Muscle layer of duodenum (tissue), 2 donors: ENCODE results near the gene ZNF284.

Experiments
- H3K27ac ChIP-seq: one replicate; pipeline ENCODE4 v1.7.0; 2013; ENCODE audit warnings: mild to moderate bottlenecking, low read length
- H3K27me3 ChIP-seq: one replicate; pipeline ENCODE4 v1.7.0; 2013; ENCODE audit warnings: low read depth, mild to moderate bottlenecking, control low read depth, low read length
- H3K36me3 ChIP-seq, 2 donors: one replicate each; pipeline ENCODE4 v1.7.0; 2013; ENCODE audit warnings: low read length in 2 of 2, control low read depth in 1 of 2, mild to moderate bottlenecking in 1 of 2; ENCODE audit not compliant: insufficient read depth in 2 of 2, control insufficient read depth in 1 of 2
- H3K4me1 ChIP-seq, 2 donors: one replicate each; pipeline ENCODE4 v1.7.0; 2013; ENCODE audit warnings: low read length in 2 of 2, mild to moderate bottlenecking in 2 of 2, control low read depth in 1 of 2, moderate library complexity in 1 of 2; ENCODE audit not compliant: insufficient read depth in 2 of 2, control insufficient read depth in 1 of 2
- H3K4me3 ChIP-seq, 2 donors: one replicate each; pipeline ENCODE4 v1.7.0; 2013; ENCODE audit warnings: low read length in 2 of 2, low read depth in 1 of 2, mild to moderate bottlenecking in 1 of 2
- H3K9me3 ChIP-seq, 2 donors: one replicate each; pipeline ENCODE4 v1.7.0; 2013; ENCODE audit warnings: low read length in 2 of 2, control low read depth in 1 of 2, mild to moderate bottlenecking in 1 of 2; ENCODE audit not compliant: control insufficient read depth in 1 of 2
- donor health status: healthy.

ZNF284 gene

GRCh38 chr19:44071824-44072542, at the start of gene ZNF284:
Gene ZNF284 (plus strand): TSS chr19:44072159. CDS start chr19:44076390, 4,231 bp downstream.
- Histone ChIP-seq H3K4me1 (peaks cover 5 to 12% of the 10 kb centered on the region in 2 donors), H3K27ac (peak within 1 kb of the TSS; percentile 28), H3K27me3 (no peaks in the 10 kb centered on the region), H3K4me3 (peak within 1 kb of the TSS; percentile 79 to 97), H3K36me3 (peaks cover 4 to 24% of the 10 kb centered on the region in 2 donors), H3K9me3 (peaks cover 6 to 12% of the 10 kb centered on the region in 2 donors)

DNA sequence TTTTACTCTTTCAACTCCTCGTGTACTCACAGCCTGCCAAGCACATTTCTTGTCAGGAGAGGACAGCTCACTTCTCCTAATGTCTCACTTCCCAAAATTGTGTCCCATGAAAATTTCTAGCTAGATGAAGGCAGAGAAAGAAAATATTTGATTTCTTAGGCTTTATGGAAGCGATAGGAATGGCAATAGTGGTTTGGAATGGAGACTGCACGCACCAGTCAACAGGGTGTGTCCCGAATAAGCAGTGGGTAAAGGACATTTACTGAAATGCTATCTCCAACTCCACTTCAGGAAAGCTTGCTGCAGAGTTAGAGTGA, 47.1 kb upstream of the ZNF284 start:
- Histone ChIP-seq H3K9me3 (peaks cover 9 to 28% of the 10 kb centered on the region in 2 donors), H3K27ac (no peak overlapping the region), H3K4me1 (peaks cover 0 to 7% of the 10 kb centered on the region in 2 donors), H3K36me3 (peaks cover 18 to 34% of the 10 kb centered on the region in 2 donors), H3K4me3 (peak overlapping the region; percentile 84 to 94), H3K27me3 (no peaks in the 10 kb centered on the region)

DNA sequence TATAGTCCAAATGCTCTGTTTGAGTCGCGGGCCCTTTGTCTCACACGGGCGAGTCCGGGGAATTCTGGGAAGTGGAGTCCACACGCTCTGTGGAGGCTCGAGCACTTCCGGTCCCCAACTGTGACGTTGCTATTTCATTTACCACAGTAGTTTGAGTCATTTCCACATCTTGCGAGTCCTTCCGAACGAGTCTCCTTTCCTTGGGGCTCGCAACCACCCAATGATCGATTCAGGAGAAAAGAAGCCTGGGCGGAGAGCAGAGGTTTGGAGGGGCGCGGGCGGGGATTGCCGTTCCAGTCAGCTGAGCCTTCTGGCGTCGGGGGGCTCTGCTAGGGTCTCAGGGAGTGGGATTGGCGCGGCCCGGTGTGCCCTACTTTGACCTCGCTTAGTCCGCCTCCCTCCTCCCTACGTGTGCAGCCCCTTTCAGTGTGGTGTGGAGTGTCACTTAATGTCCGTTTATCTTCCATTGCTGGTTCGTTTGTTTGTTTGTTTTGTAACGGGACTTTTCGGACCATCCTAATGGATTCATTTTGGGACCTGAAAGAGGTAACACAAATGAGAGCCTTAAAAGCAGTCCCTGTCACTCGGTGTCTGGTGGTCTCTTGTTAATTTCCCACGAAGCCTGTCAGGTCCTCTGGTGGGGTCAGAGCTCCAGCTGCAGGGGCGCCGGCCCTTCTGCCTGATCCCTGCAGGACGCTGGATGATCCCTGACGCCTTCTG, 46.6 kb upstream of the ZNF284 start, which contains the start of gene ZNF222:
Gene ZNF222, plus strand, starts transcription at position 163 of the 720 bp plus-strand sequence. Its CDS starts 58 bp downstream, at position 221.
- H3K36me3 ChIP-seq = peaks cover 19 to 39% of the 10 kb centered on the region in 2 donors
- peak within 1 kb of the TSS; percentile 84 to 94 for H3K4me3 ChIP-seq
- H3K9me3 ChIP-seq = peaks cover 14 to 34% of the 10 kb centered on the region in 2 donors
- H3K27ac ChIP-seq = peak within 1 kb of the TSS; percentile 35
- H3K27me3 ChIP-seq = no peaks in the 10 kb centered on the region
- peaks cover 0 to 7% of the 10 kb centered on the region in 2 donors for H3K4me1 ChIP-seq

DNA sequence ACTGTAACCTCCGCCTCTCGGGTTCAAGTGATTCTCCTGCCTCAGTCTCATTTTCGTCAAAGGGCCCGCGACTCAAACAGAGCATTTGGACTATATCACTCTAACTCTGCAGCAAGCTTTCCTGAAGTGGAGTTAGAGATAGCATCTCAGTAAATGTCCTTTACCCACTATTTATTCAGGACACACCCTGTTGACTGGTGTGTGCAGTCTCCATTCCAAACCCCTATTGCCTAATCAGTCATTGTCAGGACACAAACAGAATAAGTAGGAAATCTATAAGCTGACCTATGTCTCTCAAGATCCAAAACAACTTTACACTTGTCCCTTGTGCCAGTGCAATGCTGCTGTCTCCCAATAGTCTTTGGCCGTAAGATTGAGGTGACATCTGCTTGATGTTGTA, 45.3 kb upstream of the ZNF284 start:
- H3K27ac ChIP-seq = no peak overlapping the region
- peaks cover 22 to 44% of the 10 kb centered on the region in 2 donors for H3K9me3 ChIP-seq
- H3K36me3 ChIP-seq = peaks cover 25 to 51% of the 10 kb centered on the region in 2 donors
- H3K4me1 ChIP-seq = peaks cover 0 to 7% of the 10 kb centered on the region in 2 donors
- no peaks in the 10 kb centered on the region for H3K27me3 ChIP-seq
- H3K4me3 ChIP-seq = peak overlapping the region in 1 of 2 donors; percentile 52

GRCh38 chr19:44032001-44032610, 39.9 kb upstream of the ZNF284 start:
- Histone ChIP-seq H3K27ac (no peak overlapping the region), H3K36me3 (peaks cover 30 to 66% of the 10 kb centered on the region in 2 donors), H3K4me3 (peak overlapping the region; percentile 13 to 50), H3K9me3 (peaks cover 57 to 88% of the 10 kb centered on the region in 2 donors), H3K4me1 (no peaks in the 10 kb centered on the region), H3K27me3 (no peaks in the 10 kb centered on the region)

DNA sequence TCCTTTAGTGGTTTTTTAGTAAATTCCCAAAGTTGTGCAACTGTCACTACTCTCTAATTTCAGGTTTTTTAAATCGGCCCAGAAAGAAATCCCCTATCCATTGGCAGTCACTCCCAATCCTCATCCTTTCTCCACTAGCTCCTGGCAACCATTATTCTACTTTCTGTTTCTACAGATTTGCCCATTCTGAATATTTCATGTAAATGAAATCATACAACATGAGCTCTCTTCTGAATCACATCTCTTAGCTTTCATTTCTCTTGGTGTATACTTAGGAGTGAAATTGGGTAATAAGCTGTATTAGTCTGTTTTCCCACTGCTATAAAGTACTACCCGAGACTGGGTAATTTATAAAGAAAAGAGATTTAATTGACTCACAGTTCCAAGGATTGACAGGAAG, 29.8 kb upstream of the ZNF284 start:
- Histone ChIP-seq H3K27ac (no peak overlapping the region), H3K36me3 (no peaks in the 10 kb centered on the region), H3K27me3 (no peaks in the 10 kb centered on the region), H3K4me3 (no peak overlapping the region), H3K9me3 (peaks cover 5 to 37% of the 10 kb centered on the region in 2 donors), H3K4me1 (no peaks in the 10 kb centered on the region)

DNA sequence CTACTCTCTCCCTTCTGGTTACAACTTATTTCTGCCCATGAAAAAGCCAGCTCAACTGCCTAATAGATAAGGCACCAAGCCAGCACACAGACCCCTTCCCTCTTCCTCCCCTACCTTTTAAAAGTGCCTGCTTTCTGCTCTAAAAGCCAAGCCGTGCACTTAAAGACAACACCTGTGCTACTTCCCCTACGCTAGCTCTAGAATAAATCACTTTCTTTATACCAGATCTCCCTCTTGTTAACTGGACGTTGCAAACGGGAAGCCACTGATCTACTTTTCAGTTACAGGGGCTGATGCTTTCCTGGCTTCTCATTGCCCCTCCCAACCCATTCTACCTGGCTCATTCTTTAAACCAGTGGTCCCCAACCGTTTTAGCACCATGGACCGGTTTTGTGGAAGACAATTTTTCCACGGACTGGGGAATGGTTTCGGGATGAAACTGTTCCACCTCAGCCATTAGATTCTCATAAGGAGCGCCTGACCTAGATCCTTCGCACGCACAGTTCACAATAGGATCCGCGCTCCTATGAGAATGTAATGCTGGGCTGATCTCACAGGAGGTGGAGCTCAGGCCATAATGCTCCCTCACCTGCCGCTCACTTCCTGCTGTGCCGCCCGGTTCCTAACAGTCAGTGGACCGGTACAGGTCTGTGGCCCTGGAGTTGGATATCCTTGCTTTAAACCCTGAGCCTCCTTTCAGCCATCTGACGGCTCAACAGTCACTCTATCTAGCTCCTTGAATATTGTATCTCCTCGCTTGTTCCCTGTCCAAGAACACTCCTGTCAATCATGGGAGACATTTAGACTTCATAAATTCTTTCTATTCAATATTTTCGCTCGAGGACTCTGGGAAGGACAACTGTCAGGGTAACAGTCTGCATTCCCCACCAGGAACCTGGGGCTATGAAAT, 21.0 kb upstream of the ZNF284 start:
- Histone ChIP-seq H3K27me3 (no peaks in the 10 kb centered on the region), H3K27ac (peak overlapping the region; percentile 64), H3K9me3 (peaks cover 0 to 24% of the 10 kb centered on the region in 2 donors), H3K4me3 (peak overlapping the region; percentile 77 to 94), H3K4me1 (peaks cover 0 to 8% of the 10 kb centered on the region in 2 donors), H3K36me3 (peaks cover 0 to 16% of the 10 kb centered on the region in 2 donors)

GRCh38 chr19:44051650-44052402, 20.1 kb upstream of the ZNF284 start, which contains the start of gene ZNF223:
Gene ZNF223 (plus strand): TSS chr19:44052036. CDS start chr19:44055177, 3,141 bp downstream.
- peak within 1 kb of the TSS; percentile 64 for H3K27ac ChIP-seq
- peaks cover 0 to 18% of the 10 kb centered on the region in 2 donors for H3K36me3 ChIP-seq
- peaks cover 0 to 24% of the 10 kb centered on the region in 2 donors for H3K9me3 ChIP-seq

DNA sequence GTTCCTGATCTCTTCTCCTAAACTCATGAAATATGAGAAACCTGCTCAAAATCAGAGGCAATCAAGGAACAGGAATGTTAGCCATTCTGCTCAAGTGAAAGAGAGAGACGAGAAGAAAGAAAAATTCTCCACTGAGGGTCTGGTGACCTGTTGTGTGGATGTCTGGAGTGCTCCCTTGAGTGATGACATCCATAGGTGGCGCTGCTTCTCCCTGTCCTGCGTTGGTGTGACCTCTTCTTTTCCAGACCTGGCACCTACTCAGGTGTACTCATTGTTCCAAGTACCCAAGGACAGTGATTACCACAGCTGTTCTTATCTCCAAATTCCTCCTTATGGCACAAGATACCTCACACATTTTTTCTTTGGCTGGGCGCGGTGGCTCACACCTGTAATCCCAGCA, 16.1 kb upstream of the ZNF284 start:
- H3K27me3 ChIP-seq = no peaks in the 10 kb centered on the region
- H3K9me3 ChIP-seq = peaks cover 0 to 14% of the 10 kb centered on the region in 2 donors
- no peak overlapping the region for H3K27ac ChIP-seq
- peaks cover 0 to 8% of the 10 kb centered on the region in 2 donors for H3K4me1 ChIP-seq
- no peak overlapping the region for H3K4me3 ChIP-seq
- peaks cover 15 to 52% of the 10 kb centered on the region in 2 donors for H3K36me3 ChIP-seq

More at GRCh38 chr19:44051650-44052402, 20.1 kb upstream of the ZNF284 start, which contains the start of gene ZNF223:
- Histone ChIP-seq H3K4me1 (peaks cover 0 to 8% of the 10 kb centered on the region in 2 donors), H3K27me3 (no peaks in the 10 kb centered on the region), H3K4me3 (peak within 1 kb of the TSS; percentile 77 to 94)

GRCh38 chr19:44059229-44059628, 12.7 kb upstream of the ZNF284 start:
- Histone ChIP-seq H3K4me1 (no peaks in the 10 kb centered on the region), H3K27ac (no peak overlapping the region), H3K27me3 (no peaks in the 10 kb centered on the region), H3K36me3 (peaks cover 42 to 86% of the 10 kb centered on the region in 2 donors), H3K4me3 (no peak overlapping the region), H3K9me3 (peaks cover 4 to 32% of the 10 kb centered on the region in 2 donors)
